Measurements from ENCODE around the gene HEMK1. TPM values are rescaled to one million over a fixed set of nuclear protein-coding genes. Genes with fewer than 3 reads are reported as not detected.

The HEMK1 gene
- total RNA-seq, 1 experiment from 2014 or later = 12.6 TPM

GRCh38 chr3:50605901-50606326, 36.6 kb downstream of the HEMK1 start:
- H3K27me3 ChIP-seq (replicated peaks; ENCODE audit: control insufficient read depth, insufficient read depth, low read length) = no peaks in the 10 kb centered on the region
- no TSS peak for BruUV-seq (replicated peaks)
- no peak for TF ChIP-seq CTCF (IDR thresholded peaks at IDR 0.05; ENCODE audit: insufficient read depth in 1 of 2, low read depth in 1 of 2, low read length in 1 of 2, severe bottlenecking in 1 of 2, unreplicated experiment in 1 of 2)
- peaks cover 33% of the 10 kb centered on the region for H3K4me1 ChIP-seq
- ChIA-PET POLR2A (no interaction called here), CTCF (interaction anchor here (1.0 kb wide), 1 partner anchor 35 kb away, joined by 3 read pairs; no protein-coding TSS in a partner anchor)
- H3K9me3 Mint-ChIP-seq (ENCODE audit: unreplicated experiment) = no peaks in the 10 kb centered on the region
- H3K9me3 ChIP-seq = no peaks in the 10 kb centered on the region
- no peak overlapping the region for H3K4me3 ChIP-seq (ENCODE audit: low read depth, low read length)
- peaks cover 20% of the 10 kb centered on the region for H3K4me1 Mint-ChIP-seq (ENCODE audit: low read depth, unreplicated experiment)
- no peak overlapping the region for H3K4me3 Mint-ChIP-seq (ENCODE audit: unreplicated experiment)
- intact Hi-C loops (cut with micrococcal nuclease; ENCODE audit: unreplicated experiment) = no loop called here
- H3K36me3 Mint-ChIP-seq (ENCODE audit: insufficient read depth, unreplicated experiment) = peaks cover 4% of the 10 kb centered on the region
- no peak overlapping the region for H3K27ac Mint-ChIP-seq (ENCODE audit: unreplicated experiment)
- no peak for DNase-seq
- no peaks in the 10 kb centered on the region for H3K36me3 ChIP-seq (ENCODE audit: control insufficient read depth, insufficient read depth, low read length)
- no peaks in the 10 kb centered on the region for H3K27me3 Mint-ChIP-seq (ENCODE audit: insufficient read depth, unreplicated experiment)

DNA sequence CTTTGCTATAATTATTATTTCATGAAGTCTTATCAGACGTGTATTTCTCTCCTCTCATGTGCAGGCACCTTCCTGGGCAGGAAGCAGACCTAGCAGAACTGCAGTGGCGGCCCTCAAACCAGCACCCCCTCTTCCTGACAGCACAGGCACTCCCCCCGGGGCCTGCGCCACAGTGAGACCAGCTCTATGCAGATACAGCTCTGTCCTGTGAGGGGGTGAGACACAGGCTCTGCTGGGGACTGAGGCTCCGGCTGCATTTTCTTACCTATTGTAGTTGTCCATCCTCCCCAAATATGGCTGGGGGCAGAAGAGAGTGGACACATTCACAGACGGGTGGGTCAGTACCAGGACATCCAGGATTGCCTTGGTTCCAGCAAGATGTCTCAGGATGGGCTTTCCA, 37.3 kb downstream of the HEMK1 start:
- intact Hi-C loops (cut with micrococcal nuclease; ENCODE audit: unreplicated experiment) = no loop called here
- POLR2A ChIA-PET = no interaction called here
- Histone ChIP-seq H3K36me3 (ENCODE audit: control insufficient read depth, insufficient read depth, low read length) (no peaks in the 10 kb centered on the region), H3K4me1 (peaks cover 27% of the 10 kb centered on the region), H3K9me3 (no peaks in the 10 kb centered on the region), H3K4me3 (ENCODE audit: low read depth, low read length) (no peak overlapping the region), H3K27me3 (replicated peaks; ENCODE audit: control insufficient read depth, insufficient read depth, low read length) (no peaks in the 10 kb centered on the region)
- Mint-ChIP-seq H3K4me3 (ENCODE audit: unreplicated experiment) (no peak overlapping the region), H3K36me3 (ENCODE audit: insufficient read depth, unreplicated experiment) (peaks cover 11% of the 10 kb centered on the region), H3K9me3 (ENCODE audit: unreplicated experiment) (no peaks in the 10 kb centered on the region), H3K4me1 (ENCODE audit: low read depth, unreplicated experiment) (peaks cover 20% of the 10 kb centered on the region), H3K27ac (ENCODE audit: unreplicated experiment) (no peak overlapping the region), H3K27me3 (ENCODE audit: insufficient read depth, unreplicated experiment) (no peaks in the 10 kb centered on the region)
- no TSS peak for BruUV-seq (replicated peaks)
- DNase-seq = no peak
- CTCF ChIA-PET = no interaction called here
- TF ChIP-seq CTCF (IDR thresholded peaks at IDR 0.05; ENCODE audit: insufficient read depth in 1 of 2, low read depth in 1 of 2, low read length in 1 of 2, severe bottlenecking in 1 of 2, unreplicated experiment in 1 of 2) = no peak

DNA sequence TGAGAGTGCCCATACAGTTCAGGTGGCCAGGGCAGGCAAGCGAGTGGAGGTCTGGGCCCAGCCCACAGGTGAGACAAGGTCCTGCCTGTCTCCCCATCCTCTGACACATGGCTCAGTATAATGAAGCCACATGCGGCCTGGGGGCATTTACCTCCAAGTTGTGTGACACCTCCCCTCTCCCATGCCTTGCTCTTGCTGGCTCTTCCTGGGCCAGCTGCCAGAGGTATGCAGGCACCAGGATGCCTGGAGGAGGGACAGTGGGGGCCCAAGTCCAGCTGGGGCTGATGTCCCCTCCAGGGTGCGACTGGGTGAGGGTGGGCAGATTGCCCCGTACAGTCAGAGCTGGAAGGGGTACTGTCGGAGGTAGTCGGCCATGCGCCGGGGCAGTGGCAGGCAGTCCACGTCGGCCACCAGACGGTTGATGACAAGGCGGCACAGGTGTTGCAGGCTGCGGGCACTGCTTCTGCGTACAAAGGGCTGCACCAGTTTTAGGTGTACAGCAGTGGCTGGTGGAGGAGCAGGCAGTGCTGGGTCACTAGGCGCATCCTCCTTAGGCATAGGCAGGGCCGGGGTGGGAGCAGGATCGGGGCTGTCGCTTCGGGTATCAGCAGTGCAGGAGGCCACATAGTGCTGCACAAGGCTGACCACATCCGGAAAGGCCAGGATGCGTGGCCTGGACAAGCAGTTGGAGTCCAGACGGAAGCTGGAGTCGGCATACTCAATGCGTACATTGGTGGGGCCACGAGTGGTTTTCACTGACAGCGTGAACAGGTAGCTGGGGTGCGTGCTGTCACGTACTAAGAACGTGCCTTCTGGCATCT, 38.2 kb downstream of the HEMK1 start:
- no peak for TF ChIP-seq CTCF (IDR thresholded peaks at IDR 0.05; ENCODE audit: insufficient read depth in 1 of 2, low read depth in 1 of 2, low read length in 1 of 2, severe bottlenecking in 1 of 2, unreplicated experiment in 1 of 2)
- H3K27ac Mint-ChIP-seq (ENCODE audit: unreplicated experiment) = no peak overlapping the region
- Histone ChIP-seq H3K4me3 (ENCODE audit: low read depth, low read length) (no peak overlapping the region), H3K36me3 (ENCODE audit: control insufficient read depth, insufficient read depth, low read length) (no peaks in the 10 kb centered on the region), H3K27me3 (replicated peaks; ENCODE audit: control insufficient read depth, insufficient read depth, low read length) (no peaks in the 10 kb centered on the region), H3K9me3 (no peaks in the 10 kb centered on the region), H3K4me1 (peaks cover 20% of the 10 kb centered on the region)
- H3K9me3 Mint-ChIP-seq (ENCODE audit: unreplicated experiment) = no peaks in the 10 kb centered on the region
- peaks cover 16% of the 10 kb centered on the region for H3K36me3 Mint-ChIP-seq (ENCODE audit: insufficient read depth, unreplicated experiment)
- POLR2A ChIA-PET = no interaction called here
- CTCF ChIA-PET = no interaction called here
- no TSS peak for BruUV-seq (replicated peaks)
- no peaks in the 10 kb centered on the region for H3K27me3 Mint-ChIP-seq (ENCODE audit: insufficient read depth, unreplicated experiment)
- no peak overlapping the region for H3K4me3 Mint-ChIP-seq (ENCODE audit: unreplicated experiment)
- intact Hi-C loops (cut with micrococcal nuclease; ENCODE audit: unreplicated experiment) = no loop called here
- DNase-seq = no peak
- H3K4me1 Mint-ChIP-seq (ENCODE audit: low read depth, unreplicated experiment) = peaks cover 17% of the 10 kb centered on the region
